ENCODE results near the gene FRMD5. TPM values are rescaled to one million over a fixed set of nuclear protein-coding genes. Genes with fewer than 3 reads are reported as not detected.

The FRMD5 gene
- total RNA-seq, 1 experiment from 2014 or later, result 27.2 TPM

DNA sequence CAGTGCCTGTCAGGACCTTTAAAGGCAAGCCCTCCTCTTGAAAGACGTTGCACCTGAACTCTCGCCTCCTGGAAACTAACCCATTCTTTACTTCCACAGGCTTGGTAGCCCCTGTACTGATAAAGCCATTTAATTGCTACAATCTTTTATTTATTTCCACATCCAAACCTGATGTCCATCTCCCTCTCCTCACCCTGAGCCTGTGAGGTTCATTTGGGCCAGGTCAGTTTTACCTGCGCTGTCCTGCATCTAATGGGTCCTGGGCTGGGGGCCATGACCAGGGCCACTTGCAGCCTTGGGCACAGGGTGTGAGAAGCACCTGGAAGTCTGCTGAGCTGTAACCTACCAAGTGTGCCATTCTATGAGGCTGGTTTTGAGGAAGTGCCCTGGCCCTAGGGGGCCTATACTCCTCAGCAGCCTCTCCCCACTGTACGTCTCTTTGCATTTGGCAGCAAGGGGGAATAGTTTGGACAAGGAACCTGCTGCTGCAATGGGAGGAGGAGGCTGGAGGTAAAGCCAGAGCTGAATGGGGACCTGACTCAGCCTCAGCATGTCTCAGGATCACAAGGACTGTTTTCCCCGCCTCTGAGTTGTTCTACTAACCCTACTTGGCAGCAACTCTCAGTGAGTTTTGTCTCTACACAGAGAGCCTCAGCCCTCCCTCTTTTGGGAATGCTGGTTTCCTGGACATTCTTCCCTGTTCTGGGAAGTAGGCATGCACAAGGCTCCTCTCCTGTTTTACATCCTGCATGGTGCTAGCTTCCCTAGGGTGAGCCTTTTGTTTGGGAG is 314.5 kb downstream of the FRMD5 start:
- ATAC-seq (no peak), DNase-seq (ENCODE audit: low read depth, low spot score) (no peak)
- ChIA-PET POLR2A (no interaction called here), RAD21 (ENCODE audit: low non-redundant PET in 1 of 2, low total read pairs in 2 of 2, uncharacterized antibody in 2 of 2, unreplicated experiment in 2 of 2) (no interaction called here), CTCF (interaction anchor here (1.1 to 1.2 kb wide), 2 partner anchors 8 to 23 kb away, joined by 3 read pairs; no protein-coding TSS in a partner anchor)
- Histone ChIP-seq H3K27ac (ENCODE audit: low read depth, low read length) (no peak overlapping the region), H3K36me3 (ENCODE audit: control insufficient read depth in 1 of 2, insufficient read depth in 2 of 2, low read length in 2 of 2) (peaks cover 9 to 12% of the 10 kb centered on the region in 2 experiments; a peak in 3 of 4 replicates), H3K4me2 (ENCODE audit: low read length) (no peak overlapping the region), H3K27me3 (ENCODE audit: insufficient read depth, low read length) (no peaks in the 10 kb centered on the region), H3K9ac (ENCODE audit: low read length) (no peak overlapping the region), H3K4me3 (replicated peaks in 1 of 2; ENCODE audit: low read depth in 1 of 2, low read length in 2 of 2) (no peak overlapping the region), H3K9me3 (ENCODE audit: control insufficient read depth in 1 of 2, insufficient read depth in 1 of 2, low read depth in 1 of 2, low read length in 2 of 2) (no peaks in the 10 kb centered on the region), H3K9me2 (ENCODE audit: insufficient read depth) (no peaks in the 10 kb centered on the region), H3K79me2 (ENCODE audit: insufficient read depth, low read length) (no peaks in the 10 kb centered on the region), H2AFZ (ENCODE audit: low read depth, low read length, poor library complexity, severe bottlenecking) (no peak overlapping the region), H3K4me1 (ENCODE audit: control insufficient read depth in 1 of 2, insufficient read depth in 2 of 2, low read length in 2 of 2) (no peaks in the 10 kb centered on the region), H4K20me1 (ENCODE audit: insufficient read depth) (peaks cover 3% of the 10 kb centered on the region; the same call in 1 of the 2 replicates)
- no TSS peak for BruUV-seq (replicated peaks)
- TF ChIP-seq TCF7L2 (IDR thresholded peaks at IDR 0.05; ENCODE audit: borderline replicate concordance, extremely low read depth, insufficient read depth, insufficient read length) (no peak), YY1 (IDR thresholded peaks at IDR 0.05; ENCODE audit: extremely low read depth, insufficient replicate concordance, low read depth, low read length) (no peak), EZH2phosphoT487 (IDR thresholded peaks at IDR 0.05; ENCODE audit: borderline replicate concordance) (no peak), ZFX (IDR thresholded peaks at IDR 0.05) (no peak), JUND (IDR thresholded peaks at IDR 0.05) (no peak), EZH2 (IDR thresholded peaks at IDR 0.05) (no peak), POLR2A (IDR thresholded peaks at IDR 0.05; ENCODE audit: borderline replicate concordance, extremely low read depth, insufficient read depth, insufficient read length) (no peak), EGR1 (IDR thresholded peaks at IDR 0.05; ENCODE audit: low read depth) (no peak), ZNF274 (IDR thresholded peaks at IDR 0.05; ENCODE audit: low read depth, low read length) (no peak), ELF1 (IDR thresholded peaks at IDR 0.05; ENCODE audit: borderline replicate concordance, low read depth) (no peak), CEBPB (IDR thresholded peaks at IDR 0.05; ENCODE audit: low read depth) (no peak), SIN3A (IDR thresholded peaks at IDR 0.05; ENCODE audit: low read depth) (no peak)
- TF ChIP-seq, protein P1, sequence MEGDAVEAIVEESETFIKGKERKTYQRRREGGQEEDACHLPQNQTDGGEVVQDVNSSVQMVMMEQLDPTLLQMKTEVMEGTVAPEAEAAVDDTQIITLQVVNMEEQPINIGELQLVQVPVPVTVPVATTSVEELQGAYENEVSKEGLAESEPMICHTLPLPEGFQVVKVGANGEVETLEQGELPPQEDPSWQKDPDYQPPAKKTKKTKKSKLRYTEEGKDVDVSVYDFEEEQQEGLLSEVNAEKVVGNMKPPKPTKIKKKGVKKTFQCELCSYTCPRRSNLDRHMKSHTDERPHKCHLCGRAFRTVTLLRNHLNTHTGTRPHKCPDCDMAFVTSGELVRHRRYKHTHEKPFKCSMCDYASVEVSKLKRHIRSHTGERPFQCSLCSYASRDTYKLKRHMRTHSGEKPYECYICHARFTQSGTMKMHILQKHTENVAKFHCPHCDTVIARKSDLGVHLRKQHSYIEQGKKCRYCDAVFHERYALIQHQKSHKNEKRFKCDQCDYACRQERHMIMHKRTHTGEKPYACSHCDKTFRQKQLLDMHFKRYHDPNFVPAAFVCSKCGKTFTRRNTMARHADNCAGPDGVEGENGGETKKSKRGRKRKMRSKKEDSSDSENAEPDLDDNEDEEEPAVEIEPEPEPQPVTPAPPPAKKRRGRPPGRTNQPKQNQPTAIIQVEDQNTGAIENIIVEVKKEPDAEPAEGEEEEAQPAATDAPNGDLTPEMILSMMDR (IDR thresholded peaks at IDR 0.05 in 2 of 3, conservative IDR thresholded peaks at IDR 0.05 in 1 of 3; ENCODE audit: borderline replicate concordance in 1 of 3, insufficient read depth in 1 of 3, low read depth in 2 of 3, low read length in 2 of 3), result no peak
- TF ChIP-seq, protein P2, sequence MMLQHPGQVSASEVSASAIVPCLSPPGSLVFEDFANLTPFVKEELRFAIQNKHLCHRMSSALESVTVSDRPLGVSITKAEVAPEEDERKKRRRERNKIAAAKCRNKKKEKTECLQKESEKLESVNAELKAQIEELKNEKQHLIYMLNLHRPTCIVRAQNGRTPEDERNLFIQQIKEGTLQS (IDR thresholded peaks at IDR 0.05), result no peak
- TF ChIP-seq, protein P3, sequence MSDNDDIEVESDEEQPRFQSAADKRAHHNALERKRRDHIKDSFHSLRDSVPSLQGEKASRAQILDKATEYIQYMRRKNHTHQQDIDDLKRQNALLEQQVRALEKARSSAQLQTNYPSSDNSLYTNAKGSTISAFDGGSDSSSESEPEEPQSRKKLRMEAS (IDR thresholded peaks at IDR 0.05), result no peak
- TF ChIP-seq, protein P4, sequence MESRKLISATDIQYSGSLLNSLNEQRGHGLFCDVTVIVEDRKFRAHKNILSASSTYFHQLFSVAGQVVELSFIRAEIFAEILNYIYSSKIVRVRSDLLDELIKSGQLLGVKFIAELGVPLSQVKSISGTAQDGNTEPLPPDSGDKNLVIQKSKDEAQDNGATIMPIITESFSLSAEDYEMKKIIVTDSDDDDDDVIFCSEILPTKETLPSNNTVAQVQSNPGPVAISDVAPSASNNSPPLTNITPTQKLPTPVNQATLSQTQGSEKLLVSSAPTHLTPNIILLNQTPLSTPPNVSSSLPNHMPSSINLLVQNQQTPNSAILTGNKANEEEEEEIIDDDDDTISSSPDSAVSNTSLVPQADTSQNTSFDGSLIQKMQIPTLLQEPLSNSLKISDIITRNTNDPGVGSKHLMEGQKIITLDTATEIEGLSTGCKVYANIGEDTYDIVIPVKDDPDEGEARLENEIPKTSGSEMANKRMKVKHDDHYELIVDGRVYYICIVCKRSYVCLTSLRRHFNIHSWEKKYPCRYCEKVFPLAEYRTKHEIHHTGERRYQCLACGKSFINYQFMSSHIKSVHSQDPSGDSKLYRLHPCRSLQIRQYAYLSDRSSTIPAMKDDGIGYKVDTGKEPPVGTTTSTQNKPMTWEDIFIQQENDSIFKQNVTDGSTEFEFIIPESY (IDR thresholded peaks at IDR 0.05; ENCODE audit: extremely low read depth, insufficient replicate concordance, low read length), result no peak
- TF ChIP-seq, protein P5, sequence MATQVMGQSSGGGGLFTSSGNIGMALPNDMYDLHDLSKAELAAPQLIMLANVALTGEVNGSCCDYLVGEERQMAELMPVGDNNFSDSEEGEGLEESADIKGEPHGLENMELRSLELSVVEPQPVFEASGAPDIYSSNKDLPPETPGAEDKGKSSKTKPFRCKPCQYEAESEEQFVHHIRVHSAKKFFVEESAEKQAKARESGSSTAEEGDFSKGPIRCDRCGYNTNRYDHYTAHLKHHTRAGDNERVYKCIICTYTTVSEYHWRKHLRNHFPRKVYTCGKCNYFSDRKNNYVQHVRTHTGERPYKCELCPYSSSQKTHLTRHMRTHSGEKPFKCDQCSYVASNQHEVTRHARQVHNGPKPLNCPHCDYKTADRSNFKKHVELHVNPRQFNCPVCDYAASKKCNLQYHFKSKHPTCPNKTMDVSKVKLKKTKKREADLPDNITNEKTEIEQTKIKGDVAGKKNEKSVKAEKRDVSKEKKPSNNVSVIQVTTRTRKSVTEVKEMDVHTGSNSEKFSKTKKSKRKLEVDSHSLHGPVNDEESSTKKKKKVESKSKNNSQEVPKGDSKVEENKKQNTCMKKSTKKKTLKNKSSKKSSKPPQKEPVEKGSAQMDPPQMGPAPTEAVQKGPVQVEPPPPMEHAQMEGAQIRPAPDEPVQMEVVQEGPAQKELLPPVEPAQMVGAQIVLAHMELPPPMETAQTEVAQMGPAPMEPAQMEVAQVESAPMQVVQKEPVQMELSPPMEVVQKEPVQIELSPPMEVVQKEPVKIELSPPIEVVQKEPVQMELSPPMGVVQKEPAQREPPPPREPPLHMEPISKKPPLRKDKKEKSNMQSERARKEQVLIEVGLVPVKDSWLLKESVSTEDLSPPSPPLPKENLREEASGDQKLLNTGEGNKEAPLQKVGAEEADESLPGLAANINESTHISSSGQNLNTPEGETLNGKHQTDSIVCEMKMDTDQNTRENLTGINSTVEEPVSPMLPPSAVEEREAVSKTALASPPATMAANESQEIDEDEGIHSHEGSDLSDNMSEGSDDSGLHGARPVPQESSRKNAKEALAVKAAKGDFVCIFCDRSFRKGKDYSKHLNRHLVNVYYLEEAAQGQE (IDR thresholded peaks at IDR 0.05; ENCODE audit: low read depth), result no peak
- intact Hi-C loops (cut with micrococcal nuclease), result no loop called here
